GM12878 (cell line): ENCODE measurements around the gene TCF12.

ENCODE experiments used
- HDAC6 ChIP-seq: fragments of 200-600 bp; sonication (generic); IDR thresholded peaks from one replicate; pipeline ENCODE4 v1.8.0; 2017; ENCODE audit warnings: antibody characterized with exemption; ENCODE audit not compliant: unreplicated experiment
- MTA3 ChIP-seq: IDR thresholded peaks from 2 replicates; pipeline ENCODE4 v1.6.1; 2012; ENCODE audit warnings: low read length, inconsistent platforms, borderline replicate concordance
- POLR2AphosphoS5 ChIP-seq: IDR thresholded peaks from 2 replicates; pipeline ENCODE4 v1.6.1; 2011; ENCODE audit warnings: mild to moderate bottlenecking, low read length, inconsistent platforms
- REST ChIP-seq: IDR thresholded peaks from 2 replicates; pipeline ENCODE4 v1.6.1; 2012; ENCODE audit warnings: mild to moderate bottlenecking, low read depth, low read length
- TF ChIP-seq, protein P1 (sequence below): IDR thresholded peaks from 2 replicates; pipeline ENCODE4 v1.6.1; 2011; ENCODE audit warnings: low read depth, mild to moderate bottlenecking, low read length, moderate library complexity, borderline replicate concordance; ENCODE audit errors: extremely low read depth

- TF ChIP-seq, protein P1, sequence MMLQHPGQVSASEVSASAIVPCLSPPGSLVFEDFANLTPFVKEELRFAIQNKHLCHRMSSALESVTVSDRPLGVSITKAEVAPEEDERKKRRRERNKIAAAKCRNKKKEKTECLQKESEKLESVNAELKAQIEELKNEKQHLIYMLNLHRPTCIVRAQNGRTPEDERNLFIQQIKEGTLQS: no peak
- TF ChIP-seq POLR2AphosphoS5: no peak
- no peak for TF ChIP-seq REST
- TF ChIP-seq MTA3: no peak
- TF ChIP-seq HDAC6: no peak
Measured at GRCh38 chr15:56891852-56892440, 26.5 kb upstream of the TCF12 start.
